IPS-NIHi7 (cell line): ENCODE results near the gene EPS8L3.
A peak's percentile ranks its signal among the peaks of the same experiment; 100 is the strongest.
"Not testable (repeated sequence)": the region's sequence is repeated elsewhere in the genome, so short reads cannot be mapped to it uniquely, and the experiment has no call there.

ENCODE experiments used
- DNase-seq: peaks from one replicate; pipeline ENCODE4 v3.0.0; 2012; ENCODE audit warnings: mixed read lengths; ENCODE audit errors: extremely low spot score

Gene EPS8L3

DNA sequence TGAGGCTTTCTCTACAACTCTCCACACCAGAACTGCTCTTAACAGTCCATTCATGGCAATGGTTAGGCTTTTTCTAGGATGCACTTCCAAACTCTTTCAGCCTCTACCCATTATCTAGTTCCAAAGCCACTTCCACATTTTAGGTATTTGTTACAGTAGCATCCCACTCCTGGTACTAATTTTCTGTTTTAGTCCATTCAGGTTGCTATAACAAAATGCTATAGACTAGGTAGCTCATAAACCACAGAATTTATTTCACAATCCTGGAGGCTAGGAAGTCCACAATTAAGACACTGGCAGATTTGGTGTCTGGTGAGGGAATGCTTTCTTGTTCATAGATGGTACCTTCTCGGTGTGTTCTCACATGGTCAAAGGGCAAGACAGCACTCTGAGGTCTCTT is 17.3 kb upstream of the EPS8L3 start:
- no peak for DNase-seq

DNA sequence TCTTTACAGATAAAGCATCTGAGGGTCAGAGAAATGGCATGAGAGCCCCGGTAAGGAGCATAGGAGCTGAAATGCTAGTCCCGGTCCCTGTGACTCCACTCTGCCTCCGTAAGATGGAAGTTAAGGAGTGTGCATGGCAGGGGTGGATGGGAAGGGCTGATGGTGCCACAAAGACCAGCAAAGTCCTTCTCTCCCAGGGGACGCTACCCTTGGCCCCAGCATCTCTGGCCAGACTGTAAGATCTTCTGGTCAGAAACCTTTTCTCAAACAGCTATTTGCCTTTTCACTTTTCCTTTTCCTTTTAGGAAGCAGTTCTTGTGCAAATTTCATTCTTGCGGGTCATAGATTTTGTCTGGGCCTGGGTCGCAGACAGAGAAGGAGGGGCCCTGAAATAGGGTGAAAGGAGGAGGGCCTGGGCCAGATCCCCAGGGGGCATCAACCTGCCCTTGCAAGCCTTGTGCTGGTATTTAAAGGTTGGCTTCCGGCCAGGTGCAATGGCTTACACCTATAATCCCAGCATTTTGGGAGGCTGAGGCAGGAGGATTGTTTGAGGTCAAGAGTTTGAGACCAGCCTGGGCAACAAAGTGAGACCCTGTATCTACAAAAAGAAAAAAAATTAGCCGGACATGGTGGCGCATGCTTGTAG is 14.4 kb upstream of the EPS8L3 start:
- DNase-seq: no peak

DNA sequence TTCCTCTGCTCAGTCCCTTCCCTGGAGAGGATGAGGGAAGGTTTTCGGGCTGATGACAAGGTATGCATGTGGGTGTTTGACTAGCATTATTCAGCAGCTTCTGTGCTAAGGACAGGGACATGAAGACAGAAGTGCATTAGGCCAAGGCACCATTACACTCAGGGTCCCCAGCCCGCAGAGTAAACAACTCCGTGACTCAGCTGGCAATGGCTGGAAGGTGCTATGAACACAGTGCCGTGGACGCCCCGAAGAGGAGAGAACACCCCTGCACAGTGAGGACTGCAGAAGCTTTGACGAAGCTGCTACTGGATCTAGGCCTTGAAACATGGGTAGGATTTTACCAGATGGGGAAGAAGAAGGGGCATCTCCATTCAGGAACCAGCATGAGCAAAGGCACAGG is 13.7 kb upstream of the EPS8L3 start:
- DNase-seq: no peak

DNA sequence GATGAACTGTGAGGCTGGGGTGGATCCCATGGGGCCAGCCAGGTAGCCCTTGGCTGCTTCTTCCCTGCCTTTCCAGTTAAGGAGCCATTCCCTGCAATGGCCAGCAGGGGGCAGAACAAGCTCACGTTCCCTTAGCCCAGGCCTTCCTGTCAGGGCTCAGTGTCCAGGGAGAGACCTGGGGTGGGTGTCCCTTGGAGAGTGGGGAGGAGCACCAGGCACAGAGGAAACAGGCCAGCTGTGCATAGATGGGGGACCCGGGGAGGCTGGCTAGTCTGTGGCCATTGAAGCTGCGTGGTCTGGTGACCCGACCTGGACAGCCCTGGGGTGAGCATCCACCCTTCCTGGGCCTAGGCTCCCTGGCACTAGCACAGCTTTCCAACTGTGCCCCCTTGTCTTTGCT is 13.2 kb upstream of the EPS8L3 start:
- DNase-seq: peak; percentile 91

DNA sequence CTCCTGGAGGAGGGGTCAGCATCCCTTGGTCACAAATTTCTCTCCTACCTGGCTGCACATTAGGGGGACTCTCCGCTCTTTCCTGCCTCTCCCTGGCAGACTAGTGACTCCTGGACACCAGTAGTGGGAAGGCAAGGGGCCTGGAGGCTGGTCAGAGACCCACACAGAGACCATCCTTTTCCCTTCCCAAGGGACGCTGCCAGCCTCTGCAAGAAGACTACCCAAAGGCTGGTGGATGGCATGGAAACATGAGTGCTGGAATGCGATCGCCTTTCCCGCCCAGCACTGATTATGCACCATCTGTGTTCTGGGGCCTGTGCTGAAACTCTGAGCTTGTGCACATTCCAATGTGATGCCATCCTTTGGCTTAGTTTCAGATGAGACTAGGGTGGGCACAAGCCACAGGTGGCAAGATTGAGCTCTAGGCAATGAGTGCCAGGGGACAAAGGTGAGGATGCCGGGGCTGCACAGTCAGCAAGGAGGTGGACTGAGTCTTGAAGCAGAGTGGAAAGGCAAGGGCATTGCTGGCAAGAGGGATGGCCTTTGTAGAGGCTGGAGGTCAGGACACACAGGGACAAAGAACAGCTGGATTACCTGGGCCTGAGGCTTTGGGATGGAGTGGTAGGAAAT is 12.6 kb upstream of the EPS8L3 start:
- no peak for DNase-seq

DNA sequence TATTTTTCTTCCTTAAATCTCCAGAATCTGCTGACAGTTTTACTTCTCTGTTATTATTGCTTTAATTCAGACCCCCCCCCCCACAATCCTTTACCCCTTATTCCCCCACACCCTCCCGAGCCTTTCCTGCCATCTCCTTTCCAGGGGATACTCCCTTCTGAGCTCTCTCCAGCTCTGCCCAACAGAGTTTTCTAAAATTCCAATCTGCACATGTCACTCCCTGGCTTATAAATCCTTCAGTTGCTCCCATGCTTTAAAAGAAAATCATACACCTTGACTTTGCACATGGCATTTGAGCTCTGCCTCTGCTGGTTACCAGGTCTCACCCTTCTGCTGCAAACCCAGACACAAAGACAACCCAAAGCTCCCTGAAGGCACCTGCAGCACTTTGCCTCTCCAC is 11.7 kb upstream of the EPS8L3 start:
- no peak for DNase-seq

DNA sequence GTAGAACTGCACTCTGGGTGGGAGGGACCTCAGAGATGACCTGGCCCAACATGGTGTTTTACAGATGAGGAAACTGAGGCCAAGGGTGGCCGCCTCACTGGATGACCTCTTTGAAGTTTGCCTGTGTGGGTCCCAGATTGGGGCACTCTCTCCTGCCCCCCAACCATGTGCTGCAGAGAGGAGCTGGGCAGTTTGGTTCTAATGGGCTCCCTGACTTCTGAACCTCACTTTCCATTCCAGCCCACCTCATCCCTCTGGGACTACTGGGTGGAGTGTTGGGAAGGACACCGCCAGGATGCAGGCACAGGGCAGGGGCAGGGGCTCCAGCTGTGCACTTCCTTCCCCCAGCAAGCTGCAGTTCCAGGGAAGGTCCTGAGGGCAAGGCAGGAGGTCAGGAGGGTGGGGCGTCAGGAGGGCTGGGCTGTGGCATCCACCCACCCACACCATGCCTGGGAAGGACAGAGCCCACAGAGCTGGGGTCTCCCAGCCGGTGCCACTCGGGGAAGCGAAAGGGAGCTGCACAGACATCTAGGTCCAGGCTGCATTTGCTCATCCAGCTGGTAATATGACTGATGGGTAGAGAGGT is 10.3 kb upstream of the EPS8L3 start:
- no peak for DNase-seq

DNA sequence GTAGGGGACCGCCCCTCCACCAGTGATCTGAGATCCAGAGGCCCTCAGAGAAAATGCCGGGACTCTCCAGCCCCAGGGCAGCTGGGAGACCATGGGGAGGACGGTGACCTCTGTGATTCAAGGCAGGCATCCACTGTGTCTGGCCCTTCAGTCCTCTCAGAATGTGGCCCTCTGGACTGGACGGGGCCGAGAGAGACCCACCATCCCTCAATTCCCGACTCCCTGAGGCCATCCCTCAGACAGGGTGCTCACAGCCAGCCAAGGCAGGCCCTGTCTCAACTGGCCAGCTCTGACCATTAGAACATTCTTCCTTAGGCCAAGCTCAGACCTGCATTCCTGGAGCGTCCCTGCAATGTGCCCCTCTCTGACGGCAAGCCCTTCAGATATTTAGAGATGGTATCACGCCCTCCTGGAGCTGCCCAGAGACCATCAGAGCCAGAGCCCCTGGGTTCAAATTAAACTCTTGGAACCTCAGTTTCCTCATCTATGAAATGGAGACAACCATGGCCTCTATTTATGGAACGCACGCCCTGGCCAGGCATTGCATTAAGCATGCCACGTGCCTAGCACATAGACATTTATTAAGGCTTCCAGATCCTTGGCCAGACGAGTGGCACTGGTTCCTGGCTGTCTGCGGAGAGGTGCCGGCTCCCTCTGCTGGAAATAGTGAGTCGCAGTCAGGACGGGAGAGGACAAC is 9.6 kb upstream of the EPS8L3 start:
- peak; percentile 87 for DNase-seq

DNA sequence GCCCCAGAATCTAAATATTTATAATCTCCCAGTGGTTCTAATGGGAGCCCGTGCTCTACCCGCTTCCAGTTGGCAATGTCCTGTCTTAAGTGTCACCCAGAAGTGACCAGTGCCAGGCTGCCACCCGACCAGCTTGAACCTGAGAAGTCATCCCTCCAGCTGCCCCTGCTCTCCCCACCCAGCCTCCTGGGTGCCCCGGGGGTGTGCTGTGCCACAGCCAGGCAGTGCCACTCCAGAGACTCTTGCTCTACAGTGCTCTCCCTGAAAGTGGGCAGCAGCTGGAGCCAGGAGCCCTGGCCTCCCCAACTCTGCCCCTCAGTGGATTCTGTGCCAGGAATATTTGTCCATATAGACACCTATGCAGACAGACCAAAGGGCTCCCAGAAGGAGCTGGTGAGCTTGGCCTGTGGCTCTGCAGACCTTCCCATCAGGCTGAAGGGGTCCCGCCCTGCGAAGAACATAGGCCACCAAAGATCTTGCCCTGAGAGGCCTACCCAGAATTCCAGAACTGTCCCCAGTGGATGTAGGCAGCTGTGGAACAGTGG is 9.0 kb upstream of the EPS8L3 start:
- no peak for DNase-seq

DNA sequence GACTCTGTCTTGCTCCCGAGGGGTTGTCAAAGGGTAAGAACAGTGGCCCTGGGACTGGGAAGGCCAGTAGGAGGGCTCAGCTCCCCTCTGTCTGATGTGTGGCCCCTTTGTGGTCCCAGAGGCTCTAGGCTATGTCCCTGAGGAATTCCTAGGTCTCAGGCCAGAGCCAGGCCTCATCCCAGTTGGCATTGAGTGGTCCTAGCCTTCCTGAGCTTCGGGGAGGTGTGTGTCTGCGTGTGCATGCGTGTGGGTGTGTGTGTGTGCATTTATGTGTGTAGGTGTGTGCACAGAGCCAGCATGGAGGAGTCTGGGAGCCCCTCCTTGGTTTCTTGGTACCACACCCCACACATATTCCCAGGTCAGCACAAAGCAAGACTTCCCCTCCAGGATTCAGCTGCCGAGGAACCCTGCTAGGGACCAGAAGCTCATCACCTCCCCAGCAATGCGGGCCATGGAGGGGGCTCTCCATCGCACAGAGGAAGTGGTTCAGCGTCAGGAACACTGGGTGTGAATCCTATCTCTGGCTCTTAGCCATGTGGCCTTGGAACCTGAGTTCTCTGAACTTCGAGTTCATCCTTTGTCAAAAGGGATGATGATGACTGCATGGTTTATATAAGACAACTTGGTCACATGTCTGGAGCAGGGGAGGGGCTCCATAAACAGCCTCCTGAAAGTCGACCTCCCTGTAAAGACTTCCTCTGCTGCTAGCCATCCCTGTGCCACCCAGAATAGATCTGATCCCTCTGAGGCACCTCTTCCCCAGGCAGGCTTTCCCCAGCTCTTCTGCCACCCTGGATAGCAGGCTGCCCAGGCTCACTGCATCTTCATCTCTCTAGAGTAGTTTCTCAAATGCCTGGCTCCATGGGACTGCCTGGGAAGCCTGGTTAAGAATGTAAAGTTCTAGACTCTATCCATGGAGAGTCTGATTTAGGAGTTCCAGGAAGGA is 8.3 kb upstream of the EPS8L3 start:
- DNase-seq: no peak

DNA sequence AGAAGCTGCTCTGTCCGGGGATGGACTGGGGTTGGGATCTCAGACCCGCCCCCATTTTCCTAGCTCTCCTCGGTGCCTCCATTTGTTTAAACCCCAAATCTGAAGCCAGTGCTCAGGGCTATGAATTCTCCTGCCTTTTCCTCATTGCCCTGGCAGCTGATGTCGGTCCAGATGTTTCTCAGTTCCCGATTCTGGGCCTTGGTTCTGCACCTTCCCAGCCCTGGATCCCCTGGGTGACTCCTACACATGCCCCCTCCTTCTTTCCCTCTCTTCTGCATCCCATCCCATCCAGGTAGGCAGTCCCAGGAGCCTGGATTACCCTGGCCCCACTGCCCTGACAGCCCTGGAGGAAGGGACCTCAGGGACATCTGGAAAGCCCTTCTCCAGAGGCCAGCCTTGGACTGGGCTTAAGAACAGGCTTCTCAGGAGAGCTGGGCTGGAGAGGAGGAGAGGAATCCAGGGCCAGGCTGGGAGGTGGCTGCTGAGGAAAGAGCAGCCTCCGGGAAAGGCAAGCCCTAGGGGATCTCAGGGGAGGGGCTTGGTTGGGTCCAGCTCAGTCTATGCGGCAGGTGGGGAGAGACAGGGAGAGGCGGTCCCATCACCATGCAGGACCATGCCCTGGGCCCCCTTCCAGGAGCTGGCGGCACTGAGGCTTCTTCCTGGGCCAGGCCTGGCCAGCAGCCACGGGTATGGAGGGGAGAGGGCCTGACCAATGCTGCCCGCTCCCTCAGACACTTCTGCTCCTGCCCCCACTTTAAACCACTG is 6.8 kb upstream of the EPS8L3 start:
- DNase-seq: no peak

DNA sequence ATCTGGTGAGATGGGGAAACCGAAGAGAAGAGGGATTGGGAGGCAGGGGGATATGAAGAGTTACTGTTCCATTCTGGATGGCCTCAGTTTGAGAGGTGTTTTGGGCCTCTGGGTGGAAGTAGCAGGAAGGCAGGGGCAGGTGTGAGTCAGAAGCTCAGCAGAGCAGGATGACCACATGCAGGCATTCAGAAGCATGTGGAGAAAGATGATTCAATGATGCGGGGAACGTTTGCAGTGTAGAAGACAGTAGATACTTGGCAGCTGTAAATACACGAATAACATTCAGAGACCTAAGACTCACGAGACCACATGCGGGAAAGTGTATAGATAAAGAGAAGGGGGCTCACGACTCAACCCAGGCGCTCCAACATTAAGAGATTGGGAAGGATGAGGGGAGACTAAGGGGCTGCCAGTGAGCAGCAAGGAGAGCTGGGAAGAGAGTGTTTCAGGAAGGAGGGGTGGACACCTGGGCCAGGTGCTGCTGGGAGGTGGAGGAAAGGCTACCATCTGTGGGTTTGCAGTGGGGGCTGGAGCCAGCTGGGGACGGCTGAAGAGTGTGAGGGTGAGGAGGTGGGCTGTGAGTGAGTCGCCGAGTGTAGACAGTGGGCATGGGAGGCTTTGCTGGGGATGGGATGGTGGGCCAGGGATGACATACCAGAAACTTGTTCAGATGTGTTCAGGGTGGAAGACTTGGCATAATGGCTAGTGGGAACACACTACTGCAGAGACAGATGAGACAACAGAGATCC is 5.8 kb upstream of the EPS8L3 start:
- no peak for DNase-seq

DNA sequence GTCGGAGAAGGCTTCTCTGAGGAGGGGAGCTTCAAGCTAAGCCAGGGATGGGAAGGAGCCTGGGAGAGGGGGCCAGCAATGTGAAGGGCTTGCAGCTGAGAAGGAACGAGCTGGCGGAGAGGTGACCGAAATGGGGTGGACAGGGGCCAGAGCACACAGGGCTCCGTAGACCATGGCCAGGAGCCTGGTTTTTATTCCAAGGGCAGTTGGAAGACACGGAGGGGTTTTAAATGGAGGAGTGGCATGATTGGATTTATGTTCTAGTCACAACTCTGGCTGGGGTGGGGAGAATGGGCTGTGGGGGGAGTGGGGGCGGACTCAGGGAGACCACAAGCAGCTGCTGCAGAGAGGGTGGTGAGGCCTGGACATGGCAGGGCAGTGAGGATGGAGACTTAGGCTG is 5.1 kb upstream of the EPS8L3 start:
- DNase-seq: no peak

DNA sequence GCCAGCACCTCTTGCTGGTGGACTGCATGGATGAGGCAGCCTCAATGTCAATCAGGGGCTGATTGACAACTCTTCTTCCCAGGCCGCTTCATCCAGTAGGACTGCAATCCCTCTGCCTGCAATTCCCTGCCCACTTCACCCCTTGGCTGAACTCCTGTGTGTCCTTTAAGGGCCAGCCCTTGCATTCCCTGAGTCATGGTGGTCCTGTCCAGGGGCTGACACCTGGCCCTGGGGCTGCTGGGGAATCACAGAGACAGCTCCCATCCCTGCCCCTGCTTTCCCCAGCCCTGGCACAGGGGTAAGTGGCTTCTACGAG is 4.6 kb upstream of the EPS8L3 start:
- DNase-seq: no peak

DNA sequence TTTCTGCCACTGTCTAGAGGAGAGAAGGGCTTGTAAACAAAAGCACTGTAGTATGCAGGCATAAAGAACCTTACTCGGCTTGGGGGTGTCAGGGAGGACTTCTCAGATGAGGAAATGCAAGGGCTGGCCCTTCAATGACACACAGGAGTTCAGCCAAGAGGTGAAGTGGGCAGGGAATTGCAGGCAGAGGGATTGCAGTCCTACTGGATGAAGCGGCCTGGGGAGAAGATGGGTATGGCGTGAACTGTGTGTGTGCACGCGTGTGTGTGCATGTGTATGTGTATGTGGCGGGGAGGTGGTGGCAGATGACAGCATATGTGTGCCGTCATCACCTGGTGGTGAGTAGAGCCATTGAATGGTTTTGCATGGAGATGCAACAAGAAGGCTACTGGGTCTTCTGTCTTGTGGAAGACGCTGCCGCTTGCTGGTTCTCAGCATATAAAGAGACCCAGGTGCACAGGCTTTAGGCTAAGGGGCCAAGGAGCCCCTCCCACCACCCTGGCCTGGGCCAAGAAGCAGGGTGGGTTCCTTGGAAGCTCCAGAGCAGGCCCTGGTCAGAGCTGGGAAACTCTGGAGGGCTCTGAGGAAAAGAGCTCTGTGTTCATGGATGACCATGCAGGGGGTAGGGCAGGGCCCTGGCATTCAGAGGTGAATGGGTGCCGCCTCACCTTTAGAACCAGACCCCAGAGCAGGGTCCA is 4.1 kb upstream of the EPS8L3 start:
- no peak for DNase-seq

DNA sequence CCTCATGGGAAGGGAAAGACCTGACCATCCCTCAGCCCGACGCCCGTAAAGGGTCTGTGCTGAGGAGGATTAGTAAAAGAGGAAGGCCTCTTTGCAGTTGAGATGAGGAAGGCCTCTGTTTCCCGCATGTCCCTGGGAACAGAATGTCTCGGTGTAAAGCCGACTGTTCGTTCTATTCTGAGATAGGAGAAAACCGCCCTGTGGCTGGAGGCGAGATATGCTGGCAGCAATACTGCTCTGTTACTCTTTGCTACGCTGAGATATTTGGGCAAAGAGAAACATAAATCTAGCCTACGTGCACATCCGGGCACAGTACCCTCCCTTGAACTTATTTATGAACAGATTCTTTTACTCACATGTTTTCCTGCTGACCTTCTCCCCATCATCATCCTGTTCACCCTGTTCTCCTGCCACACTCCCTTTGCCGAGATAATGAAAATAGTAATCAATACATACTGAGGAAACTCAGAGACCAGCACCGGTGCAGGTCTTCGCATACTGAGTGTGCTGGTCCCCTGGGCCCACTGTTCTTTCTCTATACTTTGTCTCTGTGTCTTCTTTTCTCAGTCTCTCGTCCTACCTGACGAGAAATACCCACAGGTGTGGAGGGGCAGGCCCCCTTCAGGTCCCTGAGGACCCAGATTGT is 3.4 kb upstream of the EPS8L3 start:
- not testable (repeated sequence) for DNase-seq

DNA sequence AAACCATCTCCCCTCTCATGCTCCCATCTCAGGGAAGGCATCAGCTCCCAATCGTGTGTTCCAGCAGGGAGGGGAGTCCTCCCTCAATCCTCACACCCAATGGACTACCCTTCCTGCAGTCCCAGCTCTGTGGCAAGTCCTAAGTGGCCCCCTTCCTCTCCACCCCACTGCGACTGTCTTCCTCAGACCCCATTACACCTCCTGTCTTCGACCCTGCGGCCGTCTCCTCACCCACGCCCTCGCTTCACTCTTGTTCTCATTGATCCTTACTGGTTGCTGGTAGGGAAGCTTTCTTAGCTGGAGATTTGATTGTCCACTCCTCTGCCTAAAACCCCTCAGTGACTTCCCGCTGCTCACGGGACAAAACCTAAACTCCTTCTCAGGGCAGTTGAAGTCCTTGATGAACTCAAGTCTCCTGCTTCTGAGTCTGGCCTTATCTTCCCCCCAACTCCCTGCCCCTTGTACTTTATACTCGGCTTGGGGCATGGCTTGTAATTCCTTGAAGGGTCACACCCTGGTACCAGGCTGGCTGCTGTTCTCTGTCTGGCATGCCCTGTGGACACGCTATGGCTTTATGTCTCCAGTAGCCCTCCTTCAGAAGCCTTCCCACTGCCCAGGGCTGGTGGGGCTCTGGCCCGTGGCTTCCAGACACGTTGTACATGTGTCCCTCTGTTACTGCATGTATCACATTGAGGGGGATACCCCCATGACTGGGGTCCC is 2.3 kb upstream of the EPS8L3 start:
- no peak for DNase-seq

DNA sequence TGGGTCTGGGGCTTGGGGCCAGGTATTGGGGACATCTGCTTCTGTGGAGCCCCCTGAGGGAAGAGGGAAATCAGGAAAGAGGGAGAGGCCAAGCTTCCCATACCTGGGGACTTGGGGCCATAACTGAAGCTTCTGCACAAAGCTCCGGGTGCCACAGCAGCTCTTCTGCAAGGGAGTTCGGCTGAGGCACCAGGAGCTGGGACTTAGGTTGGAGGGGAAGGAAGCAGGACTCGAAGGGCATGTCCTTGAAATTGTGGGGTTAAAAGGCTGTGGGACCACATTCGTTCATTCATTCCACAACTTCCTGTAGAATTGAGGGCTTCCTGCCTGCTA is 1.7 kb upstream of the EPS8L3 start:
- no peak for DNase-seq
